A673 (cell line): Measurements from ENCODE around the gene PRDM16.

Experiments used
- EZH2 ChIP-seq: fragments of 200-600 bp; sonication (generic); IDR thresholded peaks from 2 replicates; pipeline ENCODE4 v1.6.1; 2017; ENCODE audit warnings: borderline replicate concordance, low read depth, mild to moderate bottlenecking, mixed read lengths, antibody characterized with exemption, low read length; ENCODE audit not compliant: poor library complexity, severe bottlenecking
- TF ChIP-seq, protein P1 (sequence below): fragments of 300-800, 200-600 bp; sonication (generic); conservative IDR thresholded peaks from 2 replicates; pipeline ENCODE4 v1.5.1; 2017; ENCODE audit warnings: low read depth, mild to moderate bottlenecking, antibody characterized with exemption, low read length, moderate library complexity, mixed read lengths

DNA sequence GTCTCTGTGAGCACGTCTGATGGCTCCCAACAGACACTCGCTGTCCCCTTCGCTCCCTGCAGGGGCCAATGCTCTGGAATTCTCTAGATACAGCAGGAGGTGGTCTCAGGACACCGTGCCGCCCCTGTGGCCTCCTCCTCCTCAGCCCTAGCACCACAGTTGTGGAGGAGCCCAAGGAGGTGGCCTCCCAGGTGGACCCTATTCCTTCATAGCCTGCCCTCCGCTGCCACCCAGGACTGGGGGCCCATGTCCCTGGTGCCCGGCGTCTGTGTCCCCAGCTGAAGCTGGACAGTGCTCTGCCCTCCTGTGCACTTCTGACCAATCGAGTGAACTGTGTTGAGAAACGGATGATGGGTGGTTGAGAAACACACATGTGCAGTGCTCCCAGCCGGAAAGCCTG, 235.7 kb downstream of the PRDM16 start:
- TF ChIP-seq, protein P1, sequence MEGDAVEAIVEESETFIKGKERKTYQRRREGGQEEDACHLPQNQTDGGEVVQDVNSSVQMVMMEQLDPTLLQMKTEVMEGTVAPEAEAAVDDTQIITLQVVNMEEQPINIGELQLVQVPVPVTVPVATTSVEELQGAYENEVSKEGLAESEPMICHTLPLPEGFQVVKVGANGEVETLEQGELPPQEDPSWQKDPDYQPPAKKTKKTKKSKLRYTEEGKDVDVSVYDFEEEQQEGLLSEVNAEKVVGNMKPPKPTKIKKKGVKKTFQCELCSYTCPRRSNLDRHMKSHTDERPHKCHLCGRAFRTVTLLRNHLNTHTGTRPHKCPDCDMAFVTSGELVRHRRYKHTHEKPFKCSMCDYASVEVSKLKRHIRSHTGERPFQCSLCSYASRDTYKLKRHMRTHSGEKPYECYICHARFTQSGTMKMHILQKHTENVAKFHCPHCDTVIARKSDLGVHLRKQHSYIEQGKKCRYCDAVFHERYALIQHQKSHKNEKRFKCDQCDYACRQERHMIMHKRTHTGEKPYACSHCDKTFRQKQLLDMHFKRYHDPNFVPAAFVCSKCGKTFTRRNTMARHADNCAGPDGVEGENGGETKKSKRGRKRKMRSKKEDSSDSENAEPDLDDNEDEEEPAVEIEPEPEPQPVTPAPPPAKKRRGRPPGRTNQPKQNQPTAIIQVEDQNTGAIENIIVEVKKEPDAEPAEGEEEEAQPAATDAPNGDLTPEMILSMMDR, result no peak
- TF ChIP-seq EZH2, result no peak
